BJ (cell line): ENCODE data around the gene TNNT2. TPM values are rescaled to one million over a fixed set of nuclear protein-coding genes. Genes with fewer than 3 reads are reported as not detected.

Experiments used
- CTCF ChIA-PET: fragments of 350-600 bp; formaldehyde crosslinking; extraction: SDS; loops from one replicate; lab custom pipeline; 2021; ENCODE audit warnings: antibody characterized with exemption, inconsistent platforms; lab: Yijun Ruan, JAX
- POLR2A ChIA-PET: fragments of 300-600 bp; sonication (Branson Sonifier 250); formaldehyde crosslinking; extraction: SDS; loops from one replicate; lab custom pipeline; 2021; ENCODE audit warnings: antibody characterized with exemption; lab: Charles Lee
- DNase-seq: peaks from one replicate; pipeline ENCODE4 v3.0.0-alpha.2; 2011; ENCODE audit warnings: low read depth
- H3K27me3 ChIP-seq: 2 replicates; pipeline ENCODE4 v1.6.0; 2011; ENCODE audit warnings: low read length; ENCODE audit not compliant: control insufficient read depth, insufficient read depth
- H3K36me3 ChIP-seq: 2 replicates; pipeline ENCODE4 v1.5.1; 2011; ENCODE audit warnings: low read length; ENCODE audit not compliant: control insufficient read depth, insufficient read depth
- H3K4me3 ChIP-seq: 2 replicates; pipeline ENCODE4 v1.5.1; 2011; ENCODE audit warnings: low read depth, mild to moderate bottlenecking, control low read depth, low read length
- polyA plus RNA-seq: library from polyadenylated mRNA; depleted of rRNA; stranded (reverse); fragments of >200 nt; gene quantifications from 2 replicates; pipeline ENCODE4 v1.2.3, GENCODE V29; 2011
- TF ChIP-seq, protein P1 (sequence below): IDR thresholded peaks from 2 replicates; pipeline ENCODE4 v1.5.1; 2011; ENCODE audit warnings: low read depth, mild to moderate bottlenecking, control low read depth, inconsistent platforms, low read length, moderate library complexity; ENCODE audit not compliant: insufficient read depth

Gene TNNT2
- polyA plus RNA-seq, 1 experiment: not detected

DNA sequence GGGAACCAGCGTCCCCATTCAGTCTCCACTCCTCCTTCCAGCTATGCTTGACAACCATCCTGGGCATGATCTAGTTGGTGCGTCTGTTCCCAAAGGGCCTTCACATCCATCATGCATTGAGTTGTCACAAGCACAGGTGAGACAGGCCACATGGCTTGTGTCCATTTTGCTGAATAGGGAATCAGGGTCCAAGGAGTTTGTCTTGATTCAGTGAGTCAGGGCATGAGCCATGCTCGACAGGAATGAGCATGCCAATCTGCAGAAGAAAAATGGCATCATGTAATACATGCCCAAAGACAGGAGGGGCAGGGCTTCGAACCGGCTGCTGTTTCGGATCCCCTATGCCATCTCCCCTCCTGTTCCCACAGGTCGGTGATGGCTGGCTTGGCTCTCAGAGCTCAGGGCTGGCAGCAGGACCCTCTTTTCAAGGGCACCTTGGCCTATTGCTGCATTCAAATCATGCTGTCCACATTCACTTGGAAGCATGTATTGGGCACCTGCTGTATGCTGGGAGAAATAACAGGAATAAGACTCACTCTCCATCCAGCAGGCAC, 49.7 kb downstream of the TNNT2 start:
- CTCF ChIA-PET: interaction anchor here (1.8 to 5.7 kb wide), 2 partner anchors 19 to 73 kb away, joined by 5 to 43 read pairs; no protein-coding TSS in a partner anchor
- POLR2A ChIA-PET: no interaction called here
- DNase-seq: no peak

DNA sequence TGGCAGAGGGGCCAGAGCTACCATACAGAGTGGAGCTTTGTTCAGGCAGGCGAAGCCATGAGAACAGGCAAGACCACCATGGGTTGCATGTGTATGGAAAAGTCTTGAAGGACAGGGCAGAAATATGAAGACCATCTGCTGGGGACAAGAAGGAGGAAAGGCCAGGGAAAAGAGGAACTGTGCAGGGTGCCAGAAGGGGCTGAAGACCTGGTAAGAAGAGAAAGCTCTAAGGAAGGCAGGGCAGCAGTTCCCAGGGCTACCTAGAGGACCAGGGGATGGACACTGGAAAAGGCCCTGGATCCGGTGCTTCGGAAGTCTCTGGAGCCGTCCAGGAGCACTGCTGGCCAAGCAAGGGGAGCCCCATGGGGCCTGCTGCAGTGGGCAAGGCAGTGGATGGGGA, 50.8 kb downstream of the TNNT2 start:
- ChIA-PET POLR2A (no interaction called here), CTCF (interaction anchor here (1.8 to 5.7 kb wide), 2 partner anchors 20 to 72 kb away, joined by 5 to 43 read pairs; no protein-coding TSS in a partner anchor)
- TF ChIP-seq, protein P1, sequence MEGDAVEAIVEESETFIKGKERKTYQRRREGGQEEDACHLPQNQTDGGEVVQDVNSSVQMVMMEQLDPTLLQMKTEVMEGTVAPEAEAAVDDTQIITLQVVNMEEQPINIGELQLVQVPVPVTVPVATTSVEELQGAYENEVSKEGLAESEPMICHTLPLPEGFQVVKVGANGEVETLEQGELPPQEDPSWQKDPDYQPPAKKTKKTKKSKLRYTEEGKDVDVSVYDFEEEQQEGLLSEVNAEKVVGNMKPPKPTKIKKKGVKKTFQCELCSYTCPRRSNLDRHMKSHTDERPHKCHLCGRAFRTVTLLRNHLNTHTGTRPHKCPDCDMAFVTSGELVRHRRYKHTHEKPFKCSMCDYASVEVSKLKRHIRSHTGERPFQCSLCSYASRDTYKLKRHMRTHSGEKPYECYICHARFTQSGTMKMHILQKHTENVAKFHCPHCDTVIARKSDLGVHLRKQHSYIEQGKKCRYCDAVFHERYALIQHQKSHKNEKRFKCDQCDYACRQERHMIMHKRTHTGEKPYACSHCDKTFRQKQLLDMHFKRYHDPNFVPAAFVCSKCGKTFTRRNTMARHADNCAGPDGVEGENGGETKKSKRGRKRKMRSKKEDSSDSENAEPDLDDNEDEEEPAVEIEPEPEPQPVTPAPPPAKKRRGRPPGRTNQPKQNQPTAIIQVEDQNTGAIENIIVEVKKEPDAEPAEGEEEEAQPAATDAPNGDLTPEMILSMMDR: no peak
- no peaks in the 10 kb centered on the region for H3K36me3 ChIP-seq
- H3K4me3 ChIP-seq: no peak overlapping the region
- DNase-seq: no peak
- H3K27me3 ChIP-seq: peaks cover 3% of the 10 kb centered on the region

More for the DNA sequence above, 49.7 kb downstream of the TNNT2 start:
- H3K36me3 ChIP-seq: no peaks in the 10 kb centered on the region
- peaks cover 5% of the 10 kb centered on the region for H3K27me3 ChIP-seq
- TF ChIP-seq, protein P1: no peak
- H3K4me3 ChIP-seq: no peak overlapping the region

DNA sequence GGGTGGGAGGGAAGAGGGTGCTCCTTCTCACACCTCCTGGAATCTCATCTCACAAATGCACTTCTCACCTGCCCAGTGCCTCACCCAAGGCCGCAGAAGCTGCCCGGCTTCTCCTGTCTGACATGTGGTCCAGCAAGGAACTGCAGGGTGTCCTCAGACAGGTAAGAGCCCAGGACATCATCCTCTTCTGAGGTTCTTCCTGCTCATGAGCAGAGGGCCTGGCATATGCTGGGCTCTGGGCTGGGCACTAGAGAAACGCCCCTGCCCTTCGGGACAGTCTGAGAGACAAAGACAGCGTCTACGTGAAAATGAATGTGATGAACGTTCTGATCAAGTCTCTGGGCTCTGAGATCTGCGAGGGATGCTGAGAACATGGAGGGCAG, 51.8 kb downstream of the TNNT2 start:
- Histone ChIP-seq H3K36me3 (no peaks in the 10 kb centered on the region), H3K27me3 (peaks cover 3% of the 10 kb centered on the region), H3K4me3 (no peak overlapping the region)
- POLR2A ChIA-PET: no interaction called here
- CTCF ChIA-PET: interaction anchor here (0.9 to 5.7 kb wide), 2 partner anchors 21 to 104 kb away, joined by 3 to 43 read pairs; no protein-coding TSS in a partner anchor
- DNase-seq: no peak
- TF ChIP-seq, protein P1: no peak

DNA sequence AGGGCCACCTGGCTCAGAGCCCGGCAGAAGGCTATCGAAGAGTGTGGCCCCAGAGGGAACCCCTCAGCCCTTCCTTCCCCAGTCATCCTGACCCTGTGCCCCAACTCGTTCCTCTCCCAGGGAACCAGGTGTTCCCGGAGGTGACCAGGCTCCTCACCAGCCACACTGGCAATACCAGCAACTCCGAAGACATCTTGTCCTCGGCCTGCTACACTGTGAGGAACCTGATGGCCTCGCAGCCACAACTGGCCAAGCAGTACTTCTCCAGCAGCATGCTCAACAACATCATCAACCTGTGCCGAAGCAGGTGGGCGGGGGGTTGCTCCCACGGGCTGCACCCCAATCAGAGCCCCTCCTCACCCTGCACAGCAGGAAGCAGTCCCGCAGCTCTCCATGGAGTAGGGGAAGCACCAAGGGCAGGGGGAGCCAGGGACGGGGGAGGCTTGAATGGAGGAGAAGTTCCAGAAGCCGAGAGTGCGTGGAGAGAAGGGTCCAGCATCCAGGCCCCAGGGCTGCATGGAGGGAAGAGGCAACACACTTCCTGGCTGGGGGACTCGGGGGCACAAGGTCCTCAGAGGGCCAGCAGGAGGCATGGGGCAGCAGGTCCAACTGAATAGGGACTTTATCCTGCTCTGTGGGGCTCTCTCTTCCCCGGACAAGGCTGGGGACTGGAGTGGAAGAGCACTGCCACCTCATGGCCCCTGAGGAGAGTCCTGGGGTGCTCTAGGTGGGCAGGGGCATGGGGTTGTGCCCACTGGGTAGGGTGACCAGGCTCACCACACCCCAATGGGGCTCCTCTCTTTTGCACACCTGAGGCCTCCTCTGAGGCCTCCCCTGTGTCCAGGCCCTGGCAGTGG, 52.4 kb downstream of the TNNT2 start:
- Histone ChIP-seq H3K36me3 (no peaks in the 10 kb centered on the region), H3K27me3 (peaks cover 1% of the 10 kb centered on the region; the same call in 1 of the 2 replicates), H3K4me3 (no peak overlapping the region)
- no peak for DNase-seq
- ChIA-PET POLR2A (no interaction called here), CTCF (no interaction called here)
- TF ChIP-seq, protein P1: no peak

DNA sequence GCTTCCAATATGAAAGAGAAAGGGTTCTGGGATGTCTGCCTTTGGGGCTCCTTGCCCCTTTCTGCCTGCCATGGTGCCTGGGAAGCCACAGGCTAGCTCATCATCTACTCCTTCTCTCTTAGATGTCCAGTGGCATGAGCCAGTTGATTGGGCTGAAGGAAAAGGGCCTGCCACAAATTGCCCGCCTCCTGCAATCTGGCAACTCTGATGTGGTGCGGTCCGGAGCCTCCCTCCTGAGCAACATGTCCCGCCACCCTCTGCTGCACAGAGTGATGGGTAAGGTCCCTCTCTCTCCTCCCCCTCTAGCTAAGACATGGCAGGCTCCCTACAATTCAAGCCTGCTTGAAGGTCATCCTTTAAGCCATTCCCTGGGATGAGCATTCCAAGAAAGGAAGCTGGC, 53.2 kb downstream of the TNNT2 start:
- H3K36me3 ChIP-seq: no peaks in the 10 kb centered on the region
- TF ChIP-seq, protein P1: no peak
- CTCF ChIA-PET: no interaction called here

More for the DNA sequence above, 53.2 kb downstream of the TNNT2 start:
- Histone ChIP-seq H3K27me3 (peaks cover 1% of the 10 kb centered on the region; the same call in 1 of the 2 replicates), H3K4me3 (no peak overlapping the region)
- DNase-seq: no peak
- POLR2A ChIA-PET: no interaction called here
